ENCODE results near the gene RNF208.

GRCh38 chr9:137252555-137253506, 30.8 kb upstream of the RNF208 start:
- TF ChIP-seq CTCF (IDR thresholded peaks at IDR 0.05; ENCODE audit: low read depth, low read length, missing input control) (no peak), GABPA (IDR thresholded peaks at IDR 0.05 in 1 of 2, conservative IDR thresholded peaks at IDR 0.05 in 1 of 2) (no peak), YY1 (IDR thresholded peaks at IDR 0.05) (no peak), TAF1 (conservative IDR thresholded peaks at IDR 0.05) (no peak), SP1 (IDR thresholded peaks at IDR 0.05) (no peak), MAX (IDR thresholded peaks at IDR 0.05) (no peak), EGR1 (IDR thresholded peaks at IDR 0.05; ENCODE audit: low read depth in 2 of 2) (no peak), RXRA (IDR thresholded peaks at IDR 0.05) (no peak), ZBTB33 (IDR thresholded peaks at IDR 0.05) (no peak), RAD21 (IDR thresholded peaks at IDR 0.05) (no peak), FOXA1 (IDR thresholded peaks at IDR 0.05) (no peak)
- TF ChIP-seq, protein P1, sequence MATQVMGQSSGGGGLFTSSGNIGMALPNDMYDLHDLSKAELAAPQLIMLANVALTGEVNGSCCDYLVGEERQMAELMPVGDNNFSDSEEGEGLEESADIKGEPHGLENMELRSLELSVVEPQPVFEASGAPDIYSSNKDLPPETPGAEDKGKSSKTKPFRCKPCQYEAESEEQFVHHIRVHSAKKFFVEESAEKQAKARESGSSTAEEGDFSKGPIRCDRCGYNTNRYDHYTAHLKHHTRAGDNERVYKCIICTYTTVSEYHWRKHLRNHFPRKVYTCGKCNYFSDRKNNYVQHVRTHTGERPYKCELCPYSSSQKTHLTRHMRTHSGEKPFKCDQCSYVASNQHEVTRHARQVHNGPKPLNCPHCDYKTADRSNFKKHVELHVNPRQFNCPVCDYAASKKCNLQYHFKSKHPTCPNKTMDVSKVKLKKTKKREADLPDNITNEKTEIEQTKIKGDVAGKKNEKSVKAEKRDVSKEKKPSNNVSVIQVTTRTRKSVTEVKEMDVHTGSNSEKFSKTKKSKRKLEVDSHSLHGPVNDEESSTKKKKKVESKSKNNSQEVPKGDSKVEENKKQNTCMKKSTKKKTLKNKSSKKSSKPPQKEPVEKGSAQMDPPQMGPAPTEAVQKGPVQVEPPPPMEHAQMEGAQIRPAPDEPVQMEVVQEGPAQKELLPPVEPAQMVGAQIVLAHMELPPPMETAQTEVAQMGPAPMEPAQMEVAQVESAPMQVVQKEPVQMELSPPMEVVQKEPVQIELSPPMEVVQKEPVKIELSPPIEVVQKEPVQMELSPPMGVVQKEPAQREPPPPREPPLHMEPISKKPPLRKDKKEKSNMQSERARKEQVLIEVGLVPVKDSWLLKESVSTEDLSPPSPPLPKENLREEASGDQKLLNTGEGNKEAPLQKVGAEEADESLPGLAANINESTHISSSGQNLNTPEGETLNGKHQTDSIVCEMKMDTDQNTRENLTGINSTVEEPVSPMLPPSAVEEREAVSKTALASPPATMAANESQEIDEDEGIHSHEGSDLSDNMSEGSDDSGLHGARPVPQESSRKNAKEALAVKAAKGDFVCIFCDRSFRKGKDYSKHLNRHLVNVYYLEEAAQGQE (IDR thresholded peaks at IDR 0.05) = no peak
